ENCODE results near the gene DPAGT1. TPM values are rescaled to one million over a fixed set of nuclear protein-coding genes. Genes with fewer than 3 reads are reported as not detected.

DPAGT1 gene
- total RNA-seq, 1 donor from 2014 or later, result 15.4 TPM

DNA sequence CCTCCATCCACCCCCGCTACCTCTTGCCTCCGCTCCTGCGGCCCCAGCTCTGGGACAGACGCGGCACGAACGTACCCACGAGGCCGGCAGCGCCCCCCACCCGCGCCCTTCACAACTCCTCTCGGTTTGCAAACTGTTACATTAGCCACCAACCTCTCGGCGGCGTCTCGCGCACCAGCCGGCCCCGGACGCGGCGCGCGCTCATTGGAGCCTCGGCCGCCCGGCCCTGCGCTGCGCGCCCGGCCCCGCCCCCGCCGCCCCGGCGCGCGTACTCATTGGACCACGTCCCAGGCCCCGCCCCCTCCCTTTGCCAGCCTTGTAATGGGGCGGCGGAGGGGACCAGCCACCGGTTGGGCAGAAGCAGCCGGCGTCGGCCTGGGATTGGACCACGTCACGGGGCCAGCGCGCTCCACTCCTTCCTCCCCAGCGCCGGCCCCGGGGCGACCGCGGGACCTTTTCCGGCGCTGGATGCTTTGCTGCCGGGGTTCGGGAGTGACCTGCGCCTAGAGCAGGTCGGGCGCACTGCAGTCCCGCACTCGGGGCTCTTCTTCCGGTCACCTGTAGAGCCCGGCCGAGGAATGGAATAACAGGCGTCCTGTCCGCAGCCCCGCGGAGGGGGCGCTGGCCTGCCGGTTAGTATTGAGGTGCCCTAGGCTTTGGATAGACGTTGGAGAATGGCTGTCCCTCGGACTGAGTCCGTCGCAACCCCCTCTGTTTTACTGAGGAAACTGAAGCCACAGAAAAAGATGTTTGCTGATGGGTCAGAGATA is 44.5 kb downstream of the DPAGT1 start, which contains the start of gene HYOU1:
Gene HYOU1, minus strand, starts transcription at position 206 of the 770 bp plus-strand sequence. CDS start 1,045 bp downstream, outside the sequence.
- DNase-seq, result peak; percentile 99
- intact Hi-C loops (cut with micrococcal nuclease), result no loop called here
- Histone ChIP-seq H3K4me1 (peaks cover 42% of the 10 kb centered on the region), H3K27ac (replicated peaks) (peak within 1 kb of the TSS; percentile 85), H3K9me3 (replicated peaks) (no peaks in the 10 kb centered on the region), H3K4me3 (peak within 1 kb of the TSS; percentile 99), H3K27me3 (ENCODE audit: low read depth) (no peaks in the 10 kb centered on the region), H3K36me3 (peaks cover 33% of the 10 kb centered on the region)
- TF ChIP-seq, protein P1, sequence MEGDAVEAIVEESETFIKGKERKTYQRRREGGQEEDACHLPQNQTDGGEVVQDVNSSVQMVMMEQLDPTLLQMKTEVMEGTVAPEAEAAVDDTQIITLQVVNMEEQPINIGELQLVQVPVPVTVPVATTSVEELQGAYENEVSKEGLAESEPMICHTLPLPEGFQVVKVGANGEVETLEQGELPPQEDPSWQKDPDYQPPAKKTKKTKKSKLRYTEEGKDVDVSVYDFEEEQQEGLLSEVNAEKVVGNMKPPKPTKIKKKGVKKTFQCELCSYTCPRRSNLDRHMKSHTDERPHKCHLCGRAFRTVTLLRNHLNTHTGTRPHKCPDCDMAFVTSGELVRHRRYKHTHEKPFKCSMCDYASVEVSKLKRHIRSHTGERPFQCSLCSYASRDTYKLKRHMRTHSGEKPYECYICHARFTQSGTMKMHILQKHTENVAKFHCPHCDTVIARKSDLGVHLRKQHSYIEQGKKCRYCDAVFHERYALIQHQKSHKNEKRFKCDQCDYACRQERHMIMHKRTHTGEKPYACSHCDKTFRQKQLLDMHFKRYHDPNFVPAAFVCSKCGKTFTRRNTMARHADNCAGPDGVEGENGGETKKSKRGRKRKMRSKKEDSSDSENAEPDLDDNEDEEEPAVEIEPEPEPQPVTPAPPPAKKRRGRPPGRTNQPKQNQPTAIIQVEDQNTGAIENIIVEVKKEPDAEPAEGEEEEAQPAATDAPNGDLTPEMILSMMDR (IDR thresholded peaks at IDR 0.05; ENCODE audit: borderline replicate concordance), result no peak

DNA sequence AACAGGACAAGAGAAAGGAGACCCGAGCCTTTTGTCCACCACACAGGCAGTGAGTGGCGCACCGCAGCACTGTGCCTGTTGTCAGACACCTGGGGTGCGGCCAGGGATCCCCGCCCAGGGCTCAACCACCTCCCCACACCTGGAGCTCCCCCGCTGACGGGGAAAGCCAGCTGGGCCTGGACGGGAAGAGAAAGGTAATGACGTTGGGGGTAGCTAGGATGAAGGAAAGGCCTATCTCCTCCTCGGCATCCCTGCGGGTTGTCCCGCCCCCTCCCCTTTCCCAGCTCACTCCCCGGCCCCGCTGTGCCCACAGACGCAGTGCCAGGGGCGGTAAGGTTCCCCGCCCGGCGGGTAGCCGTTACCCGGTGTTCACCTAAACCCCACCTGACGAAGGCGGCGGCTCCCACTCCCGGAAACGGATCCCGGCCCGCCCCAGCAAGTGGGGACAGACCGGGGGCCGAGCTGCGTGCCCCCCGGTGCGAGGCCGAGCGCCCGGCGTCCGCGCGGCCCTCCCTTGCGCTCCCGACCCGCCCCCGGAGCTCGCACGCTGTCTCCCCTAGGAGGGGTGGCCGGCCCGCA is 45.1 kb downstream of the DPAGT1 start:
- TF ChIP-seq, protein P1 (IDR thresholded peaks at IDR 0.05; ENCODE audit: borderline replicate concordance), result no peak
- Histone ChIP-seq H3K4me3 (peak overlapping the region; percentile 99), H3K27me3 (ENCODE audit: low read depth) (no peaks in the 10 kb centered on the region), H3K36me3 (peaks cover 40% of the 10 kb centered on the region), H3K9me3 (replicated peaks) (no peaks in the 10 kb centered on the region), H3K4me1 (peaks cover 38% of the 10 kb centered on the region), H3K27ac (replicated peaks) (peak overlapping the region; percentile 85)
- intact Hi-C loops (cut with micrococcal nuclease), result no loop called here
- no peak for DNase-seq

DNA sequence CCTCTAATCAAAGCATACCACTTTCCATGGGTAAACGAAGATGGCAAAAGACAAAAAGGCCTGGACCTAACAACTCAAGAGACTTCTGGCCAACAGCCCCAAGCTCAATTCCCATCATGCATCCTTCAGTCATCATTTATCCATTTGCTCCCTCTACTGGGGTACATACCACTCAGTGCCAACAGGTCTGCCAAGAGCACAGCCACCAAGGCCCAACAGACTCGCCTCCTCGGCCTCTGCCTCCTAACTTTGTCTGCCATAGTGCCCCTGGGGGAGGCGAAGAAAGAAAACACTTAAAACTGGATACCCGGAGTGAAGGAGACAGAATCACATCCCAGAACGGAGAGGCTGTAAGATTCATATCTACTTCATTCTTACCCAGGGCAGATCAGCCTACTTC is 45.8 kb downstream of the DPAGT1 start:
- no peaks in the 10 kb centered on the region for H3K27me3 ChIP-seq (ENCODE audit: low read depth)
- H3K27ac ChIP-seq (replicated peaks), result peak overlapping the region; percentile 85
- peaks cover 38% of the 10 kb centered on the region for H3K4me1 ChIP-seq
- H3K4me3 ChIP-seq, result peak overlapping the region; percentile 99
- intact Hi-C loops (cut with micrococcal nuclease), result no loop called here
- peaks cover 46% of the 10 kb centered on the region for H3K36me3 ChIP-seq
- H3K9me3 ChIP-seq (replicated peaks), result no peaks in the 10 kb centered on the region
- TF ChIP-seq, protein P1 (IDR thresholded peaks at IDR 0.05; ENCODE audit: borderline replicate concordance), result no peak
- DNase-seq, result no peak

DNA sequence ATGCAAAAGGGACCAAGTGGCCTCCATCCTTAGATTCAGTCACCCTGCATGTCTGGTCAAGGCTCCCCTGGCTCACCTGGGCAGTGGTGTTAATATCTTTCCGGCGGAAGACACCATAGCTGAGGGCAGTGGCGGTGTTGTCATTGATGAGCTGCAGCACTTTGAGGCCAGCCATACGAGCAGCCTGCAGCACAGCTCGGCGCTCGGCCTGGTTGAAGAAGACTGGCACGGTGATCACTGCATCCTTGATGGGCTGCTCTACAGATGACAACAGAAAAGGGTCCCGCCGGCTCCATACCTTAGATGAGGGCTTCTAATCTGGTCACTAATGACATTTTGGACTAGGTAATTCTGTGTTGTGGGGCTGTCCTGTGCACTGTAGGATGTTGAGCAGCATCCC is 47.2 kb downstream of the DPAGT1 start:
- Histone ChIP-seq H3K36me3 (peaks cover 61% of the 10 kb centered on the region), H3K27ac (replicated peaks) (no peak overlapping the region), H3K27me3 (ENCODE audit: low read depth) (no peaks in the 10 kb centered on the region), H3K9me3 (replicated peaks) (no peaks in the 10 kb centered on the region), H3K4me3 (no peak overlapping the region), H3K4me1 (peaks cover 38% of the 10 kb centered on the region)
- no peak for DNase-seq
- intact Hi-C loops (cut with micrococcal nuclease), result no loop called here
- TF ChIP-seq, protein P1 (IDR thresholded peaks at IDR 0.05; ENCODE audit: borderline replicate concordance), result no peak

DNA sequence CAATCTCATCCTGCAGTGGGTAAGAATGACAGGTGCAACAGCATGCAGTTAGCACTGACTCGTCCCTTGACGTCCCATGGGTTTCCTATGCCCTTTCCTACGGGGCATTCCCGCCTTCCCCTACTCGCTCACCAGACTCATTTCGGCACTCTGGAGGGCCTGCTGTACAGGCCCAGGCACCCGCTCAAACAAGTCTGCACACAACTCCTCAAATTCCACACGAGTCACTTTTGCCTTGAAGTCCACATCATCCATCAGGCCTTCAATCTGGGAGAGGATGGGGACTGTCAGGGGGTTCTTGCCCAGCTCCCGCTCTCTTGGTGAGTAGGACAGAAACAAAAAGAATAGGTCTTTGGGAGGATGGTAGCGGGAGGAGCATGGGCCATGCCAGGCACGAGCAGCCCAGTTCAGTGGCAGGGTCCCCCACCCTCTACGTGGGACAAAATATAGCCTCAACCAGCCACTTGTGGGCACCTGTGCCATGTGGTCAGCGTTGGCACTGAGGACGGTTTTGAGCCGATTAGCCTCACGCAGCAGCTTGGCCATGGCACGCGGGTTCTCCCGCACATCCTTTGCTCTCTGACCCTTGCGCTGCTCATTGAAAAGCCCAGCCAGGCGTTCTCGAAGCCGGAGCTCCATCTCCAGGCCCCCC is 49.4 kb downstream of the DPAGT1 start:
- Histone ChIP-seq H3K4me3 (no peak overlapping the region), H3K9me3 (replicated peaks) (no peaks in the 10 kb centered on the region), H3K36me3 (peaks cover 82% of the 10 kb centered on the region), H3K27ac (replicated peaks) (no peak overlapping the region), H3K4me1 (peaks cover 27% of the 10 kb centered on the region), H3K27me3 (ENCODE audit: low read depth) (no peaks in the 10 kb centered on the region)
- TF ChIP-seq, protein P1 (IDR thresholded peaks at IDR 0.05; ENCODE audit: borderline replicate concordance), result no peak
- intact Hi-C loops (cut with micrococcal nuclease), result no loop called here
- no peak for DNase-seq
